OCI-LY7 (cell line): ENCODE measurements around the gene LDLRAD1. TPM values are rescaled to one million over a fixed set of nuclear protein-coding genes. Genes with fewer than 3 reads are reported as not detected.

ENCODE experiments used
- BruUV-seq: library from RNA; stranded (reverse); fragments of 400-500 nt; replicated peaks from 2 replicates; lab custom pipeline; 2021; lab: Mats Ljungman, UMichigan
- CTCF ChIA-PET: fragments of 300-600 bp; sonication (Branson Sonifier 250); formaldehyde crosslinking; loops from one replicate; lab custom pipeline; 2022; ENCODE audit warnings: antibody characterized with exemption; ENCODE audit not compliant: unreplicated experiment; lab: Charles Lee
- POLR2A ChIA-PET: fragments of 300-600 bp; sonication (Branson Sonifier 250); formaldehyde crosslinking; loops from one replicate; lab custom pipeline; 2022; ENCODE audit warnings: antibody characterized with exemption; lab: Charles Lee
- DNase-seq: peaks from one replicate; pipeline ENCODE4 v3.0.0-alpha.2; 2015; ENCODE audit warnings: low spot score
- H2AFZ ChIP-seq: fragments of 200-600 bp; sonication (generic), shearing (Covaris generic); 2 replicates; pipeline ENCODE4 v1.6.1; 2014; ENCODE audit warnings: mild to moderate bottlenecking, antibody characterized with exemption, low read length, moderate library complexity
- H3K27ac ChIP-seq: fragments of 200-600 bp; sonication (generic); 2 replicates; pipeline ENCODE4 v1.5.1; 2014; ENCODE audit warnings: mixed run types, low read depth, mild to moderate bottlenecking, moderate library complexity, low read length, inconsistent platforms; ENCODE audit not compliant: poor library complexity, severe bottlenecking
- H3K36me3 ChIP-seq: fragments of 200-600 bp; sonication (generic); 2 replicates; pipeline ENCODE4 v1.6.1; 2014; ENCODE audit warnings: mild to moderate bottlenecking, antibody characterized with exemption, low read length, moderate library complexity, mixed read lengths; ENCODE audit not compliant: insufficient read depth
- H3K4me1 ChIP-seq: fragments of 200-600 bp; sonication (generic); 2 replicates; pipeline ENCODE4 v1.5.1; 2014; ENCODE audit warnings: mild to moderate bottlenecking, low read length; ENCODE audit not compliant: insufficient read depth, poor library complexity, severe bottlenecking
- H3K4me2 ChIP-seq: fragments of 200-600 bp; sonication (generic); 2 replicates; pipeline ENCODE4 v1.6.1; 2014; ENCODE audit warnings: mild to moderate bottlenecking, low read length
- H3K4me3 ChIP-seq: fragments of 200-600 bp; sonication (generic); 2 replicates; pipeline ENCODE4 v1.5.1; 2014; ENCODE audit warnings: mild to moderate bottlenecking, low read depth, low read length; ENCODE audit not compliant: poor library complexity, severe bottlenecking
- H3K79me2 ChIP-seq: fragments of 200-600 bp; sonication (generic); 2 replicates; pipeline ENCODE4 v1.6.1; 2016; ENCODE audit warnings: low read depth, mild to moderate bottlenecking, low read length, moderate library complexity, mixed read lengths; ENCODE audit not compliant: insufficient read depth
- H3K9me2 ChIP-seq: fragments of 200-600 bp; sonication (generic); 2 replicates; pipeline ENCODE4 v1.6.1; 2016; ENCODE audit warnings: mild to moderate bottlenecking, low read length, mixed read lengths; ENCODE audit not compliant: insufficient read depth
- H3K9me3 ChIP-seq: fragments of 200-600 bp; sonication (generic); 2 replicates; pipeline ENCODE4 v1.6.1; 2014; ENCODE audit warnings: mild to moderate bottlenecking, mixed run types, low read length, mixed read lengths
- H4K20me1 ChIP-seq: fragments of 200-600 bp; sonication (generic); 2 replicates; pipeline ENCODE4 v1.6.1; 2014; ENCODE audit warnings: mild to moderate bottlenecking, antibody characterized with exemption, low read length, moderate library complexity, mixed read lengths; ENCODE audit not compliant: insufficient read depth
- EZH2phosphoT487 ChIP-seq: fragments of 200-600 bp; sonication (generic); IDR thresholded peaks from 2 replicates; pipeline ENCODE4 v1.6.1; 2018; ENCODE audit warnings: low read depth, borderline replicate concordance, mild to moderate bottlenecking, mixed run types, antibody characterized with exemption, low read length, moderate library complexity, mixed read lengths
- intact Hi-C: fragments of 100-400 bp; cut with micrococcal nuclease; formaldehyde crosslinking; loops from one replicate; pipeline ENCODE4 v1.10.0; 2022; ENCODE audit not compliant: unreplicated experiment
- microRNA-seq: library from miRNA; unstranded; fragments of <30 nt; microRNA quantifications from one replicate; pipeline ENCODE4 v1.2.0, GENCODE V29; 2022; ENCODE audit warnings: borderline replicate concordance
- total RNA-seq, 2 experiments: library from RNA; depleted of rRNA in 1 of 2; stranded (reverse); fragments of >200 nt in 1 of 2; shearing (Covaris generic) in 1 of 2; gene quantifications; 2 replicates each; pipeline ENCODE4 v1.2.3, GENCODE V29; 2014 to 2022
- TF ChIP-seq, protein P1 (sequence below): fragments of 200-600 bp; sonication (generic); conservative IDR thresholded peaks from 2 replicates; pipeline ENCODE4 v1.5.1; 2014; ENCODE audit warnings: mild to moderate bottlenecking, antibody characterized with exemption, low read length, moderate library complexity, mixed read lengths

LDLRAD1 gene
- total RNA-seq, 2 experiments from 2014 or later, result not detected

DNA sequence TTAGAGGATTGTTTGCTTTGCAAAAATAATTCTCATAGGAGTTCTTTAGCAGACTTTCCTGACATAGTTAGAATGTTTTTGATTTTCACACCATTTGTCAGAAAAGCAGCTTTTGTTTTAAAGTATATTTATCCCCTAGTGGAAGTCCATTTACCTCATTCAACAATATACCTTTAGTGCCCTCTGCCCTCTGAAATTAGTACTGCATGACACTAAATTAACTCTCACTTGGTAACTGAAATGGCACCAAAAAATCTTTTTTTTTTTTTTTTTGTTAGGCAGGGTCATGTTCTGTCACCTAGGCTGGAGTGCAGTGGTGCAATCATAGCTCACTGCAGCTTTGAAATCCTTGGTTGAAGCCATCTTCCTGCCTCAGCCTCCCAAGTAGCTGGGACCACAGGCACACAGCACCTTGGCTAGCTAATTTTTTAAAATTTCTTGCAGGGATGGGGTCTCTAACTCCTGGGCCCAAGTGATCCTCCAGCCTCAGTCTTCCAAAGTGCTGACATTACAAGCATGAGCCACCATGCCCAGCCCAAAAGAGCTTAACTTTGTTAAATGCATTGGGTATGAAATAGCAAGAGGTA, 58.2 kb downstream of the LDLRAD1 start:
- no peak overlapping the region for H3K4me3 ChIP-seq
- H3K4me1 ChIP-seq, result no peaks in the 10 kb centered on the region
- no TSS peak for BruUV-seq
- no peaks in the 10 kb centered on the region for H3K79me2 ChIP-seq
- H4K20me1 ChIP-seq, result no peaks in the 10 kb centered on the region
- intact Hi-C loops, result loop anchor here (1.0 kb wide), 1 partner anchor 98 kb away; no protein-coding TSS in a partner anchor
- CTCF ChIA-PET, result interaction anchor here (1.0 to 1.5 kb wide), 3 partner anchors 13 to 99 kb away, joined by 4 to 15 read pairs (median 6); partner anchors contain the start of gene IFT25
- peaks cover 55% of the 10 kb centered on the region for H3K36me3 ChIP-seq
- POLR2A ChIA-PET, result interaction anchor here (0.6 to 4.0 kb wide), 9 partner anchors 9 to 538 kb away, joined by 3 to 12 read pairs (median 5); partner anchors contain the start of genes IFT25 and LRRC42
- no peaks in the 10 kb centered on the region for H3K9me3 ChIP-seq
- DNase-seq, result peak; percentile 55
- TF ChIP-seq, protein P1, sequence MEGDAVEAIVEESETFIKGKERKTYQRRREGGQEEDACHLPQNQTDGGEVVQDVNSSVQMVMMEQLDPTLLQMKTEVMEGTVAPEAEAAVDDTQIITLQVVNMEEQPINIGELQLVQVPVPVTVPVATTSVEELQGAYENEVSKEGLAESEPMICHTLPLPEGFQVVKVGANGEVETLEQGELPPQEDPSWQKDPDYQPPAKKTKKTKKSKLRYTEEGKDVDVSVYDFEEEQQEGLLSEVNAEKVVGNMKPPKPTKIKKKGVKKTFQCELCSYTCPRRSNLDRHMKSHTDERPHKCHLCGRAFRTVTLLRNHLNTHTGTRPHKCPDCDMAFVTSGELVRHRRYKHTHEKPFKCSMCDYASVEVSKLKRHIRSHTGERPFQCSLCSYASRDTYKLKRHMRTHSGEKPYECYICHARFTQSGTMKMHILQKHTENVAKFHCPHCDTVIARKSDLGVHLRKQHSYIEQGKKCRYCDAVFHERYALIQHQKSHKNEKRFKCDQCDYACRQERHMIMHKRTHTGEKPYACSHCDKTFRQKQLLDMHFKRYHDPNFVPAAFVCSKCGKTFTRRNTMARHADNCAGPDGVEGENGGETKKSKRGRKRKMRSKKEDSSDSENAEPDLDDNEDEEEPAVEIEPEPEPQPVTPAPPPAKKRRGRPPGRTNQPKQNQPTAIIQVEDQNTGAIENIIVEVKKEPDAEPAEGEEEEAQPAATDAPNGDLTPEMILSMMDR, result peak; percentile 90
- no peak for TF ChIP-seq EZH2phosphoT487
- H3K27ac ChIP-seq, result no peak overlapping the region
- no peak overlapping the region for H3K4me2 ChIP-seq
- no peak overlapping the region for H2AFZ ChIP-seq
- no peaks in the 10 kb centered on the region for H3K9me2 ChIP-seq

Small RNAs within 50 kb of the gene (microRNA-seq; reads per million reads assigned to microRNA genes)
- 3.8 reads per million for gene MIR4781

Other genes with a start within 250 kb of the LDLRAD1 start
- gene NDC1, start 179.9 kb downstream of the LDLRAD1 start, total RNA-seq (2014; rRNA removed; shearing (Covaris generic)), result 40.0 and 51.8 TPM in 2 replicates
- gene NDC1, start 179.9 kb downstream of the LDLRAD1 start, total RNA-seq (2022), result 61.8 and 71.5 TPM in 2 replicates
- gene YIPF1, start 128.4 kb downstream of the LDLRAD1 start, total RNA-seq (2014; rRNA removed; shearing (Covaris generic)), result 13.7 and 16.7 TPM in 2 replicates
- 15.0 and 23.8 TPM in 2 replicates for gene YIPF1, start 128.4 kb downstream of the LDLRAD1 start, total RNA-seq (2022)
- not detected in 2 replicates for gene DIO1, start 124.0 kb downstream of the LDLRAD1 start, total RNA-seq (2014; rRNA removed; shearing (Covaris generic))
- not detected in 2 replicates for gene DIO1, start 124.0 kb downstream of the LDLRAD1 start, total RNA-seq (2022)
- gene IFT25, start 72.5 kb downstream of the LDLRAD1 start, total RNA-seq (2014; rRNA removed; shearing (Covaris generic)), result 57.0 and 61.0 TPM in 2 replicates
- 45.2 and 45.4 TPM in 2 replicates for gene IFT25, start 72.5 kb downstream of the LDLRAD1 start, total RNA-seq (2022)
- gene LRRC42, start 71.8 kb downstream of the LDLRAD1 start, total RNA-seq (2014; rRNA removed; shearing (Covaris generic)), result 12.5 and 17.5 TPM in 2 replicates
- gene LRRC42, start 71.8 kb downstream of the LDLRAD1 start, total RNA-seq (2022), result 16.4 and 18.5 TPM in 2 replicates
- gene TMEM59, start 35.0 kb upstream of the LDLRAD1 start, total RNA-seq (2014; rRNA removed; shearing (Covaris generic)), result 74.5 and 76.7 TPM in 2 replicates
- 94.5 and 95.4 TPM in 2 replicates for gene TMEM59, start 35.0 kb upstream of the LDLRAD1 start, total RNA-seq (2022)
- gene TCEANC2, start 35.4 kb upstream of the LDLRAD1 start, total RNA-seq (2014; rRNA removed; shearing (Covaris generic)), result 4.9 and 5.1 TPM in 2 replicates
- gene TCEANC2, start 35.4 kb upstream of the LDLRAD1 start, total RNA-seq (2022), result 9.5 and 10.4 TPM in 2 replicates
- gene CDCP2, start 134.8 kb upstream of the LDLRAD1 start, total RNA-seq (2014; rRNA removed; shearing (Covaris generic)), result 0.09 TPM in 1 of 2 replicates, not detected in the other
- gene CDCP2, start 134.8 kb upstream of the LDLRAD1 start, total RNA-seq (2022), result 0.26 TPM in 1 of 2 replicates, not detected in the other
- 10.1 and 10.4 TPM in 2 replicates for gene CYB5RL, start 181.8 kb upstream of the LDLRAD1 start, total RNA-seq (2014; rRNA removed; shearing (Covaris generic))
- gene CYB5RL, start 181.8 kb upstream of the LDLRAD1 start, total RNA-seq (2022), result 20.5 and 20.6 TPM in 2 replicates
- gene MRPL37, start 182.0 kb upstream of the LDLRAD1 start, total RNA-seq (2014; rRNA removed; shearing (Covaris generic)), result 85.6 and 107 TPM in 2 replicates
- gene MRPL37, start 182.0 kb upstream of the LDLRAD1 start, total RNA-seq (2022), result 121 and 126 TPM in 2 replicates